Activated CD8-positive, alpha-beta memory T cell treated with anti-CD3 and anti-CD28 coated beads, Interleukin-2, amount 50 U/mL, for 48 hours (primary cell): ENCODE results near the gene ATF7.
"Not testable (repeated sequence)": the region's sequence is repeated elsewhere in the genome, so short reads cannot be mapped to it uniquely, and the experiment has no call there.

Experiments used
- DNase-seq: peaks from one replicate; pipeline ENCODE4 v3.0.0-alpha.2; 2020

Gene ATF7

DNA sequence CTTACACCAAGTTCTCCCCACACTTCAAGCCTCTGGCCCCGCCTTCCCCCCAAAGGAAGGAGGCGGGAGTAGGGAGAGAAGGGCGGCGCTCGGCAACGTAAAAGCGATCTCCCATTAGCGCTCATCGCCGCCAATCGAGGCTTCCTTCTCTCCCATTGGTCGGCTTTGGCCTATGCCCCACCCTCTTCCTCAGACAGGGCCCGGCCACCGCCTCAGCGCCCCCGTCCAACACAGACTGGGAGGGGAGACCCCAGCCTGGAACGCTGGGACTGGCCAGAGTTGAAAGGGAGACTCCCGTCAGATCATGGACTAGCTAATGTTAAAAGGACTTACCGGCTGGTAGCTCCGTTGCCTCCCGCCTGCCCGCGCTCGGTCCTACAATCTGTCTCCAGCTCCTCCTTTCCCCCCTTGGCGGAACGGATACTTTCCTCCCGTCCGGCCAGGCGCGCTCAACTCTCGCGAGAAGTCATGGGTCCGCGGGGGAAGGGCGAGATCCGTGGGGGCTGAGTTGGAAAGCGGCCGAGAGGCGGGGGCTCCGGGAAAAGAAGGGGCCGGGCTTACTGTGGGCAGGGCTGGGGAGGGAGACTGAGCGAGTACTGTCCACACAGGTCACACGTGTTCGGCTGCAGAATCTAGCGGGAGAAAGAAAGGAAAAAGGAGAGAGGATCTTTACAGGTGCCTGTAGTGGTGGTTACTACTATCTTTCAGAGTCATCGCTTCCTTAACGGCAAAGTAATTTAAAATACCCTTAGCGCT, at the start of gene ATF7:
TSS of gene ATF7 (minus strand) at position 437 of the 756 bp plus-strand sequence. CDS start 25,382 bp downstream, outside the sequence.
- DNase-seq, result peak; percentile 100

DNA sequence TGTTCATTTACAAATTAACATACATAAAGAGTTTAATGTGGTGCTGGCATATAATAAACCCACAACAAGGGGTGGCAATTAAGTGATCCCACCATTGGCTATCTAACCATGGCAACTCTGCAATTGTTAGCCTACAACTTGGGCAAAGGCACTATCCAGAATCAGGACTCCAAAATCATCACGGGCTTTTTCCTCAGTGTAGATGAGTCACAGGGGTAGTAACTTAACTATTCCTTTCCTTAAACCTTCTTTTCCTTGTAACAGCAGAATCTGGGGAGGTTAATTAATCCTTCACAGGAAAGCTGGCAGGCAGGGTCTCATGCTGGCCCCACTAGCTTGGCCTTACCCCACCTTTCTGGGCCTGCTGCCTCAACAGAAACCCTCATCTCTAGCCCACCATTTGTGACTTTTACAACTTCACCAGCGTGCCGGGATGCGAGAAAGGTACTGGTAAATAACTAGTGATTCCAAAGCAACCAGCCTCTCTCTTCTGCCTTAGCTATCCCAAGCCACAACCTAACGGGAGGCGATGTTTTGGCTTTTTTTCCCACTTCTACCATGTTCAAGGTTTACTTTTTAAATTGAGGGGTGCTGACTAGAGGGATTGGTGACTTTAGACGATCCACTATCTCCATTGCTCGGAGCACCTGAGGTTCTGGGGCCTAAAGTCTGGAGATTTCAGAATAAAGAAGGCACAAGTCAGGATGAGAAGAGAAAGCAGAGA, 49.0 kb upstream of the ATF7 start:
- DNase-seq, result no peak

DNA sequence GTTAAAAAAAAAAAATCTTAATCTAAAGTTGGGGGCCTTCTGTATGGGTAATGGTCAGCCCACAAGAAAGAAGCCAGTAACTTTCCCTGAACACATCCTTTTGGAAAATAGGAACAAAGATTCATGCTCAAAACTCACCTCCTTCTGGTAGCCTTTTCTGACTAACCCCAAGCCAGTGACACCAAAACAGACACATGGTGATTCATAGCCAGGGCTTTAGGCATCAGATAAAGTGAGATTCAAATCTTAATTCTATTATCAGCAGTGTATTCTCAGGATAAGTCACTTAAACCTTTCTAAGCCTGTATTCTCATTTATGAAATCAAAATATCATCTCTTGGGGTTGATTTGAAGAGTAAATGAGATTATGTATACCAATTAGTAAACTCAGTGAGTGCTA, 44.8 kb upstream of the ATF7 start:
- no peak for DNase-seq

DNA sequence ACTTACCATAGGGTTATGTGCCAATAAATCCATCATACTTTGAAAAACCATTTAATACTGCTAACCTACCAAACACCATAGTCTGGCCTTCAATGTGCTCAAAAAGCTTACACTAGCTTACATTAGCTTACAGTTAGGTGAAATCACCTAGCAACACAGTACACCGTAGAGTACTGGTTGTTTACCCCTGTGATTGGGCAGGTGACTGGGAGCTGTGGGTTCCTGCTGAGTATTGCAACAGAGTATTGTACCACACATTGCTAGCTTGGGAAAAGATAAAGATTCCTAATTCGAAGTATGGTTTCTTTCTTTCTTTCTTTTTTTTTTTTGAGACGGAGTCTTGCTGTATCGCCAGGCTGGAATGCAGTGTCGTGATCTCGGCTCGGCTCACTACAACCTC, 44.1 kb upstream of the ATF7 start:
- DNase-seq, result no peak

DNA sequence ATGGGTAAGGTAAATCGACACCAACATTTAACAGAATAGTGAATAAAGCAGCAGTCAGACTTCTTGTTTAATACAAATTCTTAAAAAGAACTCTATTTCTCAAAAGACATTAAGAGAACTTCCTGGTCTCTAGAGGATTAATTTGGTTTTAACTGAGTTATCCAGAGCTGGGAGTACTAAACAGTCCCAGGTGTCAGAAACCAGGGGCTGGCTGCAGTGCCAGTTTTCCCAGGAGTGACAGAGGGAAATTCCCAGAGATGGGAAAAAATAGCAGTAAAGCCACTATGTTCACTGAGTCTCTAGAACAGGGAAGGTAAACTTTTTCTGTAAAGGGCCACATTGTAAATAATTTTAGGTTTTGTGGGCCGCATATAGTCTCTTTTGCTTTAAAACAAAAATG, 40.9 kb upstream of the ATF7 start:
- DNase-seq, result no peak

DNA sequence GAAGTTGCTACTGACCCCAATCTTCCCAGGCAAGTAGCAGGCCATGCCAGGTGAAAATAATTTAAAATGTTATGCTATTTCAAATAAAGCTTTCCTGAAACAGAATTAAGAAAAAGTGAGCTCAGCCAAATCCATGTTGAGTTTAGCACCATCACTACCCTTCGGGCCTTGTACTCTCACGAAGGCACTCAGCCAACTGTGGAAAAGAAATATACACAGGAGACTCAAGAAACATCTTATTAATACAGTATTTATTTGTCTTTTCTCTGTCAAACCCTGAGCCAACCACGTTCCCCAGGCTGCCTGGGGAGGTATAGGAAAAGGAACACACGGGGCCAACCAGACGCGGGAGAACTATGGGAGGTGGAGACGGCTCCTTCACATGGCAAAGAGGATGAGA, 38.8 kb upstream of the ATF7 start:
- no peak for DNase-seq

DNA sequence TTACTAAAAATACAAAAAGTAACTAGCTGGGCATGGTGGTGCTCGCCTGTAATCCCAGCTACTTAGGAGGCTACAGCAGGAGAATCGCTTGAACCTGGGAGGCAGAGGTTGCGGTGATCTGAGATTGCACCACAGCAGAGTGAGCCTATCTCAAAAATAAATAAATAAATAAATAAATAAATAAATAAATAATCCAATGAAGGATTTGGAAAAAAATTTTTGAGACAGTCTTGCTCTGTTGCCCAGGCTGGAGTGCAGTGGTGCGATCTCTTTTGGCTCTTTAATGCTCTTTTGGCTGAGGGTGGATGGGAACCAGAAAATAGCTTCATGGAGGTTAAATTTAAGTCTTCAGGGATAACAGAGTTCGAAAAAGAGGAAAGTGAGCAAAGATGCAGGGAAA, 38.0 kb upstream of the ATF7 start:
- DNase-seq, result no peak

DNA sequence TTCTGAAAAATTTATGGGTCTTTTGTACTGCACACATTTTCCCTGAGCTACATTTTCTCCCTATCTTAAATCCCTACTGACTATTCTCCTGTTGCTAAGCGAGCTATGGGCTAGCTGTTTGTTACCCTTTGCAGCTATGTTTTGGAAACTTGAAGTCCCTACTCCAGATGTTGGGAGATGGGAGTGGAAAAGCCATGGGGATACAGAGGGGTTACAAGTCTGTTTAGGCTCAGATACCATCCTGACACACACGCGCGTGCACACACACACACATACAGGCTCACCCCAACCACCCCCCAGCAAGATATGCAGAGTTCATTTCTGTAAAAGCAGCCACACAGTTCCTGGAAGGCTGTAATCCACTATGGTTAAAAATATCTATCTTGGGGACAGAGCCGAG, 33.9 kb upstream of the ATF7 start:
- DNase-seq, result no peak

DNA sequence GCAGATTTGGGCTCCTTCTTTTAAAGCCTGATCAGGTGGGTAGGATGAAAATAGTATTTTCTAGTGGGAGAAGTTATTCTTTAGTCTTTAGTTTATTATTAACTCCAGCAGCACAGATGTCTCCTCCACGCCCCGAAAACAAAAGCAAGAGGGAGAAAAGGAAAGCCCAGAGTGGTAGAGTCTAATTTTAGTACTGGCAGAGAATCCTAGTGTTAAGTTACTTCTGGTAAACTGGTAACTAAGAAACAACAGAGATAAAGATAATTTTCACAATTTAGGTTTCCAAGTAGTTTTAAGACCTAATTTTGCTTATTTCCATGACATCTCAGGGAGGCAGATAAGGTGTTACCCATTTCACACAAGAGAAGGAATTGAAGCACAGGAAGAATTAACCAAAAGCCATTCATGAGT, 33.4 kb upstream of the ATF7 start:
- no peak for DNase-seq

DNA sequence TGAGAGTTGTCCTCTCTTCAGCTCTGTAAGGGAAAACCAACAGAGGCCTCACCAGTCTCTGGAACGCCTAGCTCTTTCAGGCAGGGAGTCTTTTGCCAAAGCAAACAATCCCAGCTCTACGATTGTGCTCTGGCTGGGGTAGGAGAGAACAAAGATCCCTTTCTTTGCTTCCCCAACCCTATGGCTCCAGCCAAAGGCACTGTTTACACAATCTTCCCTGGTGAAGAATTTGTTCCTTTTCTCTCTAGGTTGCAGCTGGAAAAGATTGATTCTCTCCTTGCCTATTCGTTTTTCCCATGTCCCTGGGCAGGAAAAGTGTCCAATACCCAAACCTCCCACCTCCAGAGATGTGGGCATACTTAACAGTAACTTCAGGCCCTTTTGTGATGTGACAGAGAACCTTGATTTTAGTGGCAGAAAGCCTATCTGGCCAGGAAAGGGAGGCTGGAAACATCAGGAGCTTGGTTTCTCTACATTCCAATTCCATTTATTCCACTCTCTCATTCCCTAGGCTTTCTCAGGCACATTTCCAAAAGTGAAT, 32.9 kb upstream of the ATF7 start:
- DNase-seq, result no peak

DNA sequence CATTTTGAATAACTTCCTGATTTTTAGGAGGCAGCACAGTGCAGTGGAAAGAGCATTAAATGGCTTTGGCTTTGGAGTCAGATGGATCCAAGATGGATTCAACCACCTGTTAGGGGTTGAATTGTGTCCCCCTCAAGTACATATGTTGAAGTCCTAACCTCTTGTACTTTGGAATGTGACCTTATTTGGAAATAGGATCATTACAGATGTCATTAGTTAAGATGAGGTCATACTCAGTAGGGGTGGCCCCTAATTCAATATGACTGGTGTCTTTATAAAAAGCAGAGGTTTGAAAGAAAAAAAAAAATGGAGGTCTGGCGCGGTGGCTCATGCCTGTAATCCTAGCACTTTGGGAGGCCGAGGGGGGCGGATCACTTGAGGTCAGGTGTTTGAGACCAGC, 30.9 kb upstream of the ATF7 start:
- no peak for DNase-seq

DNA sequence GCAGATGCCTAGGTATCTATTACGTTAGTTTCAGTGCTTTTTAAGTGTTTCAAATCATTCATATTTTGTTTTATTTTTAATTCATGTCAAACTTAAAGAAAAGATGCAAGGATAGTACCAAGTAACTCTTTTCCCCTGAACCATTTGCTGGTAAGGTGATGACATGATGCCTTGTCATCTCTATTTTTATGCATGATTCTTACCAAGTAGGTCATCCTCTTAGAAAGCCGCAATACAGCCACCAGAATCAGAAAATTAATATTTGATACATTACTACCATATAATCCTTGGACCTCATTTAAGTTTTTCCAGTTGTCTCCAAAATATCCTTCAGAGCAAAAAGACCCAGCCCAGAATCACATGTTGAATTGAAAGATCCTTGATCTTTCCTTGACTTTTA, 27.4 kb upstream of the ATF7 start:
- DNase-seq, result no peak

DNA sequence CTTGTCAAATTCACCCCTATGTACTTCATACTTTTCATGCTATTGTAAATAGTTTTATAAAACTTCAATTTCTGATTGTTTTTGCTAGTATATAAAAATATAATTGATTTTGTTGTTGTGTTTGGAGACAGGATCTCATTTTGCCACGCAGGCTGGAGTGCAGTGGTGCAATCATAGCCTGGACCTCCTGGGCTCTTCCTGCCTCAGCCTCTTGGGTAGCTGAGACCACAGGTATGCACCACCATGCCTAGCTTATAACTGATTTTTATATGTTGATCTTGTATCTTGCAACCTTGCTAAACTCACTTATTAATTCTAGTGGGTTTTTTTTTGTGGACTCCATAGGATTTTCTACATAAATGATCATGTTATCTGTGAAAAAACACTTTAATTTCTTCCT, 26.2 kb upstream of the ATF7 start:
- DNase-seq, result no peak

DNA sequence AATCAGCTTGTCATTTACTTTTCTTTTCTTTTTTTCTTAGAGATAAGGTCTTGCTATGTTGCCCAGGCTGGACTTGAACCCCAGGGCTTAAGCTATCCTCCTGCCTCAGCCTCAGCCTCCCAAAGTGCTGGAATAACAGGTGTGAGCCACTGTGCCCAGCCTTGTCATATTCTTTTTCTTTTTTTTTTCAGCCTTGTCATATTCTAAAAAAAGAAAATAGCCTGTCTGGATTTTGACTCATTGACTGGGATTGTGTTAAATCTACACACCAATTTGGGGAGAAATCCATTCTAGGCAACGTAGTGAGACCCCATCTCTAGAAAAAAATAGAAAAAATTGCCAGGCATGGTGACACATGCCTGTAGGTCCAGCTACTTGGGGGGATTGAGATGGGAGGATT, 25.6 kb upstream of the ATF7 start:
- DNase-seq, result no peak

DNA sequence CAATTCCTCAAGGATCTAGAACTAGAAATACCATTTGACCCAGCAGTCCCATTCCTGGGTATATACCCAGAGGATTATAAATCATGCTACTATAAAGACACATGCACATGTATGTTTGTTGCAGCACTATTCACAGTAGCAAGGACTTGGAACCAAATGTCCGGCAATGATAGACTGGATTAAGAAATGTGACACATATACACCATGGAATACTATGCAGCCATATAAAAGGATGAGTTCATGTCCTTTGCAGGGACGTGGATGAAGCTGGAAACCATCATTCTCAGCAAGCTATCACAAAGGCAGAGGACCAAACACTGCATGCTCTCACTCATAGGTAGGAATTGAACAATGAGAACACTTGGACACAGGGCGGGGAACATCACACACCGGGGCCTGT, 20.1 kb upstream of the ATF7 start:
- not testable (repeated sequence) for DNase-seq

DNA sequence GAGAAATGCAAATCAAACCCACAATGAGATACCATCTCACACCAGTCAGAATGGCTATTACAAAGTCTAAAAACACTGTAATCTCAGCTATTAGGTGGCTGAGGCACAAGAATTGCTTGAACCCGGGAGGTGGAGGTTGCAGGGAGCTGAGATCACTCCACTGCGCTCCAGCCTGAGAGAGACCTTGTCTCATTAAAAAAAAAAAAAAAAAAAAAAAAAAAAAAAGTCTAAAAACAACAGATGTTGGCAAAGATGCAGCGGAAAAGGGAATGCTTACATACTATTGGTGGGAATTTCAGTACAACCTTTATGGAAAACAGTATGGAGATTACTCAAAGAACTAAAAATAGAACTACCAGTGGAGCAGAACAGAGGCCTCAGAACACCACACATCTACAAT, 19.0 kb upstream of the ATF7 start:
- DNase-seq, result no peak

DNA sequence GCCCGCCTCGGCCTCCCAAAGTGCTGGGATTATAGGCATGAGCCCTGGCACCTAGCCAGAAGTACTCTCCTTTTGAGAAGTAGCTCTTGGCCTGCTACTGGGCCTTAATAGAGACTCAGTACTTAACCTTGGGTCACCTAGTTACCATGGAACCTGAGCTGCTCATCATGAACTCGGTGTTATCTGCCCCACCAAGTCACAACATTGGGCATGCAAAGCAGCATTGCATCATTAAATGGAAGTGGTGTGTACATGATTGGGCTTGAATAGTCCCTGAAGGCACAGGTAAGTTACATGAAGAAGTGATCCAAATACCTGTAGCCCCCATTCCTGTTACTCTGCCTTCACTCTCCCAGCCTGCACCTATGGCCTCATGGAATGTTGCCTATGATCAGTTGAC, 18.0 kb upstream of the ATF7 start:
- DNase-seq, result no peak

DNA sequence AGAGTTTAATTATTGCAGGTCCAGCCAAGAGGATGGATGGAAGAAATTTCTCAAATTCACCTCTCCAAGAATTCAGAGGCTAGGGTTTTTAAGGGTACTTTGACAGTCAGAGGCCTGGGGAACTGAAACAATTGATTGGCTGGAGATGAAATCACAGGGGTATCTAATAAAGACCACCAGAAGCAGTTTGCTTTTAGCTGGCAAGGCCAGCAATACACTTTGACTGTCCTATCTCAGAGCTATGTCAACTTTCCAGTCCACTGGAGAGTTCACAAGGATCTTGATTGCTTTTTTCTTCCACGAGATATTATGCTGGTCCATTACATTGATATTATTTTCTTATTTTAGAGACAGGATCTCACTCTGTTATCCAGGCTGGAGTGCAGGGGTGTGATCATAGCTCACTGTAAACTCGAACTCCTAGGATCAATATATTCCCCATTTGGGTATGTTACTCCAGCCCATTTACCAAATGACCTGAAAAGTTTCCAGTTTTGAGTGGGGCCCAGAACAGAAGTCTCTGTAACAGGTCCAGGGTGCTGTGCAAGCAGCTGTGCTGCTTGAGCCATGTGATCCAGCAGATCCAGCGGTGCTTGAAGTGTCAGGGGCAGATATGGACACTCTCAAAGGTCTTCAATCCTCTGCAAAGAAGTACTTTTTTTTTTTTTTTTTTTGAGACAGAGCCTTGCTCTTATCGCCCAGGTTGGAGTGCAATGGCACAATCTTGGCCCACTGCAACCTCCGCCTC, 17.2 kb upstream of the ATF7 start:
- DNase-seq, result no peak

DNA sequence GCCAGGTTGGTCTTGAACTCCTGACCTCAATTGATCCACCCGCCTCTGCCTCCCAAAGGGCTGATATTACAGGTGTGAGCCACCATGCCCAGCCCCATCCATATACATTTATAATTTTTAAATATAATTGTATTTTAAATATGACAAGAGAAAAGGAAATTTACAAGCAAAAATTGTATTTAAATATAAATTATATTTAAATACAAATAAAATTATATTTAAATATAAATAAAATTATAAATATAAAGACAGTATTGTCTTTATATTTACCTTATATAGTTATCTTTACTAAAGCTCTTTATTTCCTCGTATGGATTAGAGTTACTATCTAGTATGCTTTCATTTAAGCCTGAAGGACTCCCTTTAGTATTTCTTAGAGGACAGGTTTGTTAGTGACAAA, 11.9 kb upstream of the ATF7 start:
- DNase-seq, result no peak

DNA sequence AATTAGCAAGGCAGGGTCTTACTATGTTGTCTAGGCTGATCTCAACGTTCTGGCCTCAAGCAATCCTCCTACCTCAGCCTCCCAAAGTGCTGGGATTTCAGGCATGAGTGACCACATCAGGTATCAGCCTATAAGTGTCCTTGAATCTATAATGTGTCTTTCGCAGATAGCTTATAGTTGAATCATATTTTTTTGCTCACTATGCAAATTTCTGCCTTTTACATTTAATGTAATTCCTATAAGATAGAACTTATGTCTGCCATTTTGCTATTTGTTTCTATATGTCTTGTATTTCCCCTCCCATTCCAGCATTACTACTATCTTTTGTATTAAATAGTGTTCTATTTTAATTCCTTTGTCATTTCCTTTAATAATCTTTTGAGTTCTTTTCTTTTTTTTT, 10.5 kb upstream of the ATF7 start:
- no peak for DNase-seq

DNA sequence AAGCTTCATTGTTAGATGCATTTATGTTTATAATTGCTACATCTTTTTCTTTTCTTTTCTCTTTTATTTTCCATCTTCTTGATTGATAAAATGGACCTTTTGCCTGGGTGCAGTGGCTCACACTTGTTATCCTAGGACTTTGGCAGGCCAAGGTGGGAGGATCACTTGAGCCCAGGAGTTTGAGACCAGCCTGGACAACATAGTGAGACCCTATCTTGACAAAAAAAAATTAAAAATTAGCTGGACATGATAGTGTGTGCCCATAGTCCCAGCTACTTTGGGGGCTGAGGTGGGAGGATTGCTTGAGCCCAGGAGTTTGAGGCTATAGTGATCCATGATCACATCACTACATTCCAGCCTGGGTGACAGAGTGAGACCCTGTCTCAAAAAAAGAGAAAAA, 9.5 kb upstream of the ATF7 start:
- not testable (repeated sequence) for DNase-seq

DNA sequence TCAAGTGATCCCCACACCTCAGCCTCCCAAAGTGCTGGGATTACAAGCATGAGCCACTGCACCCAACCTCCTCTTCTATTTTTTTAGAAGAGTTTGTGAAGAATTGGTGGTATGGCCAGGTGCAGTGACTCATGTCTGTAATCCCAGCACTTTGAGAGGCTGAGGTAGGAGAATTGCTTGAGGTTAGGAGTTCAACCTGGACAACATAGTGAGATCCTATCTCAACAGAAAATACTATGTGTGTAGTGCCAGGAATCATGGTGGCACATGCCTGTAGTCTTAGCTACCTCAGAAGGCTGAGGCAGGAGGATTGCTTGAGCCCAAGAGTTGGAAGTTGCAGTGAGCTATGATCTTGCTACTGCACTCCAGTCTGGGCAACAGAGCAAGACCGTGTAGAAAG, 5.5 kb upstream of the ATF7 start:
- DNase-seq, result no peak

DNA sequence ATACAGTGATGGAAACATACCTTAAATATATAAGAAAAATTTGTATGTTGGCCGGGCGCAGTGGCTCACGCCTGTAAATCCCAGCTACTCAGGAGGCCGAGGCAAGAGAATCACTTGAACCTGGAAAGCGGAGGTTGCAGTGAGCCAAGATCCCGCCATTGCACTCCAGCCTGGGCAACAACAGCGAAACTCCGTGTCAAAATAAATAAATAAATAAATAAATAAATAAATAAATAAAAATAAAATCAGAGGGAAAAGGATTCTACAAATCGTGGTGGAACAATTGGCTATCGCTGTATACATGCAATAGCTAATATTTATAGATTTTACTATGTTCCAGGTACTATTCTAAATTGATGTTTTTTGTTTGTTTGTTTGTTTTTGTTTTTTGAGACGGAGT, 1.7 kb upstream of the ATF7 start:
- no peak for DNase-seq

DNA sequence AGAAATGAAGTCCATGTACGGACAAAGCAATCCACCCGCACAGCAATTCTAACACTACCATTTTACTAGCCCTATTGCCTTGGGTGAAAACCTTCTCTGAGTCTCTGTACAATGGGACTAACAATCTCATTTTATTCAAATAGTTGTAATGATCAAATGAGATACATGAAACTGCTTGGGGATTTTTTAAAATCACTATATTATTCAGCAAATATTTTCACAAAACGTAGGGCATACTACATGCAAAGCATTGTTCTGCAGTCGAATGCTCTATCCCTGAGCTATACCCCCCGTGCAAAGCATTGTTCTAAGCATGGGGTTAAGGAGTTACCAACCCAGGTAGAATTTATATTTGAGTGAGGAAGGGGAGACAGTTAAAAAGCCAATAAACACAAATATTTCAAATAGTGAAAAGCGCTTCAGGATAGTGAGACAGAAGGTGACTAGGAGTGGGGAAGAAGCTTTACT, 554 bp upstream of the ATF7 start:
- DNase-seq, result no peak
